HG03103 (cell line): ENCODE results near the gene SPEF2.

ENCODE experiments used
- ATAC-seq: cut with Tn5 transposase; IDR thresholded peaks from one replicate; pipeline ENCODE4 v1.9.1; 2021; ENCODE audit warnings: low read depth; ENCODE audit not compliant: unreplicated experiment

Gene SPEF2

GRCh38 chr5:35709688-35710087 lies 92.0 kb downstream of the SPEF2 start:
- ATAC-seq: no peak

- no peak for ATAC-seq
Measured at GRCh38 chr5:35717718-35718117, 100.1 kb downstream of the SPEF2 start.

GRCh38 chr5:35735718-35736117 lies 118.1 kb downstream of the SPEF2 start:
- no peak for ATAC-seq

GRCh38 chr5:35736280-35736679 lies 118.6 kb downstream of the SPEF2 start:
- ATAC-seq: no peak

GRCh38 chr5:35741126-35741716 lies 123.6 kb downstream of the SPEF2 start:
- ATAC-seq: no peak

GRCh38 chr5:35741971-35742370 lies 124.3 kb downstream of the SPEF2 start:
- ATAC-seq: no peak

GRCh38 chr5:35743644-35744043 lies 126.0 kb downstream of the SPEF2 start:
- ATAC-seq: no peak

GRCh38 chr5:35745193-35745592 lies 127.5 kb downstream of the SPEF2 start:
- no peak for ATAC-seq

- ATAC-seq: no peak
Measured at GRCh38 chr5:35745660-35746059, 128.0 kb downstream of the SPEF2 start.

GRCh38 chr5:35752012-35752411 lies 134.3 kb downstream of the SPEF2 start:
- ATAC-seq: no peak

- no peak for ATAC-seq
Measured at GRCh38 chr5:35753500-35753899, 135.8 kb downstream of the SPEF2 start.

GRCh38 chr5:35754481-35754880 lies 136.8 kb downstream of the SPEF2 start:
- no peak for ATAC-seq

- ATAC-seq: no peak
Measured at GRCh38 chr5:35755966-35756365, 138.3 kb downstream of the SPEF2 start.

GRCh38 chr5:35758151-35758724 lies 140.6 kb downstream of the SPEF2 start:
- ATAC-seq: no peak

GRCh38 chr5:35761541-35761940 lies 143.9 kb downstream of the SPEF2 start:
- no peak for ATAC-seq

GRCh38 chr5:35762368-35762767 lies 144.7 kb downstream of the SPEF2 start:
- ATAC-seq: no peak

GRCh38 chr5:35765921-35766320 lies 148.3 kb downstream of the SPEF2 start:
- no peak for ATAC-seq

- no peak for ATAC-seq
Measured at GRCh38 chr5:35771300-35771699, 153.6 kb downstream of the SPEF2 start.

- ATAC-seq: no peak
Measured at GRCh38 chr5:35771839-35772238, 154.2 kb downstream of the SPEF2 start.

GRCh38 chr5:35773967-35774366 lies 156.3 kb downstream of the SPEF2 start:
- no peak for ATAC-seq

GRCh38 chr5:35776757-35777156 lies 159.1 kb downstream of the SPEF2 start:
- ATAC-seq: no peak

GRCh38 chr5:35777358-35778087 lies 159.9 kb downstream of the SPEF2 start:
- no peak for ATAC-seq
